Measurements from ENCODE around the gene SLC6A4.
"Not testable (repeated sequence)": the region's sequence is repeated elsewhere in the genome, so short reads cannot be mapped to it uniquely, and the experiment has no call there.

Gene SLC6A4

DNA sequence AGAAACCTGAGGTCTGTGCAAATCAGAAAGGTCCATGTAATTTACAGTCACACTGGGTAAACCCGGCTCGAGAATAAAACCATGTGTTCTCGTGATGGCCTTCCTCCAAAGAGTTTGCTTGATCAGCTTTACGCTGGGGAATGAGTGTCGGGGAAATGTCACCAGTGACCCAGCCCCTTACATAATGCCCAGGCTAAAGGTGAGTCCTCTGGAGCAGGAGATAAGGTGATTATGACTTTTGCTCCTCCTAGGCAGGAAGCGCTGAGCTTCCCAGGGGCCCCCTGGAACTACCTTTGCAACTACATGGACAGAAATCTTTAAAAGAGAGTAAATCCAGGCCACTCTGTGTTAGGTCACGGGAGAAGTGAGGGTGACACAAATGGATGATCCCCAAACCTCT, 15.7 kb downstream of the SLC6A4 start:
- DNase-seq (ENCODE audit: low read depth in 2 of 2) = no peak

DNA sequence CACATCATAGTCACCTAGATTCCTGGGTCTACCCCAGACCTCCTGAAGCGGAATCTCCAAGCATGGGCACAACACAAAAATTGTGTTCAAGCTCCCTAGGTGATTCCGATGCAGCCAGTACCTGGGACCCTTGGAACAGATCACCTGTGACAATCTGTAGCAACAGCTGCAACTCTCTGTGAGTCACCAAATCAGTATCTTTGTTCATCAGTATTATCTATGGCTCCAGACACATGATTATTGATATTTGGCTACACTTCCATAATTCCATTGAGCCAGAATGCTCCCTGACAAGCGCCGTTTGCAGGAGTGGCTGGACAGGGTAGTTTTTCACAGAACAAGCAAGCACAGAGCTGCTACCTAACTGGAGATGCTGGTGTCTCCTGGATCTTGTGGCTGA, 16.2 kb downstream of the SLC6A4 start:
- no peak for DNase-seq (ENCODE audit: low read depth in 2 of 2)

DNA sequence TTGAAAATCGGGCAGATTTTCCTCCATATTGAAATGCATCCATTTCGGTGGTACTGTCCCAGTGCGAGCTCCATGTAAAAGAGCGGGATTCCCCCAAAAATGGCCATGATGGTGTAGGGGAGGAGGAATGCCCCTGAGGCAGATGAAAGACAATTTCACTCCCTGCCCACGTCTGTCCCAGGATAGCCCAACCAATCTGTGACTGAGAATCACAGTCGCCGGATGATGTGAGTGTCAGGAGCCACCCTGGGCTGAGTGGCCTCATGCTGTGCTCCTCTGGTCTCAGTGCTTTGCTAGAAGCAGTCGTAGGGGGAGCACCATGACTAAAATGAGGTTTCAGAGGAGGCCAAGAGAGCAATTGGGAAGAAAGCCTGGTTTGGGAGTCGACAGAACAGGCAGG, 16.7 kb downstream of the SLC6A4 start:
- no peak for DNase-seq (ENCODE audit: low read depth in 2 of 2)

DNA sequence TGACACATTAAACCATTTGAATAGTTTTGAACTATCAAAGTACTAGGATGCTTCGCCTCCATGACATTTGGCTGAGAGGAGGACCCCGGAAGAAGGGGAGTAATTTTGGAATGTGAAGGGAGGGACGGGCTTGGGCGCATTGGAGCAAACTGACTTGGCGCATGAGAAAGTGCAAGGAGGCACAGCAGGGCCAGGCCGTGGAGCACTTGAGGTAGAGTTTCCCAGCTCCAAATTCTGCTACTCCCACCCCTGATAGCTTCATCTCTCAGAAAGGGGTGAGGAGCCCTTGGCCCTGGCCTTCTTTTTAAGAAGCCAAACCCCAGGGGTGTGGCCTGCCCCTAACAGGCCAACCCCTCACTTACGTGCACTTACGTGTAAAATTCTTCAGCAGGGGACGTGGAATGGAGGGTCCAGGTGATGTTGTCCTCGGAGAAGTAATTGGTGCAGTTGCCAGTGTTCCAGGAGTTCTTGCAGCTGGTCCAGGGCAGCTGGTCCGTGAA, 17.7 kb downstream of the SLC6A4 start:
- no peak for DNase-seq (ENCODE audit: low read depth in 2 of 2)

DNA sequence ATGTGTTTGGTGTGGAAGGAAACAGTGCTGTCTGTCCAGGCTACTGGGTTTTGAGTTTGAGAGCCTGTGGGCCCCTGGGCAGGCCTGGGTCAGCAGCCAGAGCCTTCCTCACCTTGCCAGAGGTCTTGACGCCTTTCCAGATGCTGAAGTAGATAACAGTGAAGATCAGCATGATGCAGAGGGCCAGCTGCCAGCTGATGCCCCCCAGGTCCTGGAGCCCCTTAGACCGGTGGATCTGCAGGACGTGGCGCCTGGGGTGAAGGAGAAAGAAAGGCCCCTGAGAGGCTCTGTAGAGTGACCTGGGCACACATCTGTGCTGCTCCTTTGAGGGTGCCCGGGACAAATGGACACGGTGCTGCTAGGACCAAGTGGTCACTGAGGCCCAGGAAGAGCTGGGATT, 18.4 kb downstream of the SLC6A4 start:
- DNase-seq (ENCODE audit: low read depth in 2 of 2) = no peak

DNA sequence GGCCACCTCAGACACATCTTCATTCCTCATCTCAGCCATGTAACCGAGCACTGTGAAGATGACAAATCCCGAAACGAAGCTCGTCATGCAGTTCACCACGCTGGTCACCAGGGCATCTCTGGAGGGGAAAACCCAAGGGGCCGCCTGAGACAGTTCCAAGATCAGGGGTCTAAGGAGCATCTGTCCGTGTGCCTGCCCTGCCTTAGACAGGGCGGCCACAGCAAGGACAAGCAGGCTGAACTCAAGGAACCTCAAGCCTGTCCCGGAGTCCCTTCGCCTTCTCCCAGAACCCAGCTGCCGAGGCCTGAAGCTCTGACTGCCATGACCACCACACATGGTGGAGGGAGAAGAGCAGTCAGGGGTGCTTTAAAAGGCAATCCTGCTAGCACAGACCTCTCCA, 22.7 kb downstream of the SLC6A4 start:
- DNase-seq (ENCODE audit: low read depth in 2 of 2) = no peak

DNA sequence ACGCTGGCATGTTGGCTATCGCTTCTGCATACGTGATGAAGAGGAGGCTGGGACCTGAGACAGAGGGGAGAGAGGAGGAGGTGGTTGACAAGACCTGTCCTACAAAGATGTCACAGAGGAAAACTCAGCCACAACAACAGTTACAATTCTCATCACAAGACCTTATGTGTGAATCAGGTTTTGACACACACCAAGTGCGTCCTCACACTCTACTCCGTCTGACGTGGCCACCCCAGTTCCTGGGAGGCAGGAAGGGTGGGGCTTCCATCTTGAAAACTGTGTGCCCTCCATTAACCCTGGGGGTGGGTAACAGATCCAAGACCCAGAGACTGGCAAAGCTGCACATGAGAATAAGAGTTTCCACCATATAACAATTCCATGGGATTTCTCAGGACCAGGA, 24.1 kb downstream of the SLC6A4 start:
- no peak for DNase-seq (ENCODE audit: low read depth in 2 of 2)

- DNase-seq (ENCODE audit: low read depth in 2 of 2) = no peak
Observed at GRCh38 chr17:30210901-30211300, 24.6 kb downstream of the SLC6A4 start.

GRCh38 chr17:30210366-30210765, 25.1 kb downstream of the SLC6A4 start:
- no peak for DNase-seq (ENCODE audit: low read depth in 2 of 2)

- DNase-seq (ENCODE audit: low read depth in 2 of 2) = no peak
Observed at GRCh38 chr17:30209930-30210329, 25.6 kb downstream of the SLC6A4 start.

- DNase-seq (ENCODE audit: low read depth in 2 of 2) = no peak
Observed at GRCh38 chr17:30208214-30208613, 27.3 kb downstream of the SLC6A4 start.

DNA sequence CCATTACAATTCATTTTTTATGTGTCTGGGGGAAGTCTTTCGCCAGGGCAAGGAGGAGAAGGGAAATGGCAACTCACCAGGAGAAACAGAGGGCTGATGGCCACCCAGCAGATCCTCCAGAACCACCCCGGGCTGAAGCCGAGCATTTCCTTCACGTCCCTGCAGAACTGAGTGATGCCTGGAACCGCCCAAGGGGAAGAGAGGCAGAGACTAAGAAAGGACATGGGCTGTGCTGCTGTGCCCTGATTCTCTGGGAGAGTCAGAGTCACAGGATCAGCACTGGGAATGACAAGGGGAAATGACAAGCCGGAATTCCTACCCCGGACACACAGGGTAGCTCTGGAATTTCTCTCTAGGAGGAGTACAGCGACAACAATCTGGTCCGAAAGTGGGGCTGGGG, 27.8 kb downstream of the SLC6A4 start:
- no peak for DNase-seq (ENCODE audit: low read depth in 2 of 2)

DNA sequence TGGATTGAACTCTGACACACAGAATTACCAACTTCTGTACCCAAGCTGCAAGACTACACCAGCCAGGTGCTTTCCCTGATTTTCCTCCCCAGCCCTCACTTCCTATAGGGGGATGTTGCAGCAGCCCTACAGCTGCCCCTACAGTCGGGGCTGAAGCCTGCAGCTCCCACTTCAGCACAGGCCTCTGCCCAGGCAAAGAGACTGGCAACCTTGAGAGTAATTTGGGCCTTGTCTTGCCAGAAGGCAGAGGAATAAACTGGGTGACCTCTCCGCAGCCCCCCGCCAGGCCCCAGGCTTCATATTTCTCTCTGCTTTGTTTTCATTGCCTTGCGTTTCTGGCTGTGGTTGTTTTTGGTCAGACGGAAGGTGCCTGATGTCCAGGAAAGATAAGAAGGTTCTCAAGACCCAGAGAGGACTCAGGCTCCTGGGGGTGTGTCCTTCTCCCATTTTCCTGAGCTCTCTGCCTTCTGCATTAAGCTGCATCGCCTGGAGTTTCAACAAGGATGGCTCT, 32.0 kb downstream of the SLC6A4 start:
- DNase-seq (ENCODE audit: low read depth in 2 of 2) = no peak

- DNase-seq (ENCODE audit: low read depth in 2 of 2) = not testable (repeated sequence)
Observed at GRCh38 chr17:30200656-30201055, 34.8 kb downstream of the SLC6A4 start.

GRCh38 chr17:30200106-30200505, 35.4 kb downstream of the SLC6A4 start:
- DNase-seq (ENCODE audit: low read depth in 2 of 2) = no peak

DNA sequence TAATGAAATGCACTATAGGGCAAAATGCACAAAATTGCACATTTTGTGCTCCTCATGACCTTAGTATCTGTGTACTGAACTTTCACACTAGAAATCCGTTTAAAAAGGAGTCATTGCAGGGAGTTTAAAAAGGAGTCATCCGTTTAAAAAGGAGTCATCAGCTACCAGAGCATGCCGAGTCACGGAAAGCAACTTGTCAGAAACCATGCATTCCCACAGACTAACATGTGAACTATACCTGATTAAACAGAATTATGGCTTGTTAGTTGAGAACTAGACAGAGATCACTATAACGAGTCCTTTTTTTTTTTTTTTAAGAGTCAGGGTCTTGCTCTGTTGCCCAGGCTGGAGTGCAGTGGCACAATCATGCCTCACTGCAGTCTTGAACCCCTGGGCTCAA, 35.9 kb downstream of the SLC6A4 start:
- no peak for DNase-seq (ENCODE audit: low read depth in 2 of 2)

- no peak for DNase-seq (ENCODE audit: low read depth in 2 of 2)
Observed at GRCh38 chr17:30197416-30197815, 38.1 kb downstream of the SLC6A4 start.

DNA sequence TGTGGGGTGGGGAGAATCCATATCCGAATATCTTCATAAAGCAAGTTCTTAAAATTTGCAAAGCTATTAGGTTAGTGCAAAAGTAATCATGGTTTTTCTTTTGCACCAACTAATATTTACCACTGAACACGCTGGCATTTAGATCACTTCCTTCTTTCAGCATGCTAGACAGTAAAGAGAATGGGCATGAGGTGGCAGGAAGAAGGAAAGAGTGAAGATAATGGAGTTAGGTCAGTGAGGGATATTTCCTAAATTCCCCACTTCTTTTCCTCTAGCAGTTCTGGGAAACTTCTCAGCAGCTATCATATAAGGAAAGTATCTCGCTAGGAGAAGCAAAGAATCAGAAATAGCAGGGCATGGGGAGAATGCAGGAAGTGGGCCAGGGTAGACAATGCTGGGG, 39.0 kb downstream of the SLC6A4 start:
- no peak for DNase-seq (ENCODE audit: low read depth in 2 of 2)

GRCh38 chr17:30191072-30191471, 44.4 kb downstream of the SLC6A4 start:
- DNase-seq (ENCODE audit: low read depth in 2 of 2) = no peak

DNA sequence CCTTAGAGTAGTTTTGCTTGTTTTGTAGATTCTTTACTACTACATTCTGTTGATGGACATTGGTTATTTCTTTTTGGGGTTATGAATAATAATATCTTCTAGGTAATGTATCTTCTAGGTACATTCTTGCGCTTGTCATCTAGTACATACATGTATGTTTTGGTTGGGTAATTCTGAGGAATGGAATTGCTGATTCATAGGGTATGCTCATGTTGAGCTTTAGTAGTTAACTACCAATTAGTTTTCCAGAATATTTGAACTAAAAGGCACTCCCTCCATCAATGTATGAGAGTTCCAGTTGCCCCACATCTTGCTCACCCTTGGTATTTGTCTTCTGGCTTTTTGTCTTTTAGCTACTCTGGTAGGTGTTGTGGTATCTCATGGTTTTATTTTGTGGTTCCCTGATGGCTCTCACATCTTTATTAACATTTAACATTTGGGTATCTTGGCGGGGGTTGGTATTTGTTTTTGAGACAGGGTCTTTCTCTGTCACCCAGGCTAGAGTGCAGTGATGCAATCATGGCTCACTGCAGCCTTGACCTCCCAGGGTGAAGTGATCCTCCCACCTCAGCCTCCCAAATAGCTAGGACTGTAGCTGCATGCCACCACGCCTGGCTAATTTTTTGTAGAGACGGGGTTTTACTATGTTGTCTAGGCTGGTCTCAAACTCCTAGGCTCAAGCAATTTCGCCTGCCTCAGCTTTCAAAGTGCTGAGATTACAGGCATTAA, 47.1 kb downstream of the SLC6A4 start:
- no peak for DNase-seq (ENCODE audit: low read depth in 2 of 2)

DNA sequence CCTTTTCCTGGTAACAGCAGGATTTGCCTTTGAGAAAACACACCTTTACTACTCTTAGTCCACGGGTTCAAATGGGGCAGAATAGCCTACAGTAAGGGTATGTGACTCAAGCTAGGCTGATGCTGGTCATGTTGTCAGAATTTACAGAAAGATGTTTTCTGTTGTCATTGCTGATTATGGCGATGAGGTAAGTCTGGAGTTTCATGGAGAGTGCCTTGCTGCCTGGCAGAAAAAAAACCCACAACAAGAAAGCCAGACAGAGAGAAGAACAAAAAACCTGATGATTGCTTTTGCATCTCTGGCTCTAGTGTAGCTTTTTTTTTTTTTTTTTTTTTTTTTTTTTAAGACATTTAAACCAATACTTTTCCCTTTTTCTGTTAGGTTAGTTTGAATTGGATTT, 47.9 kb downstream of the SLC6A4 start:
- no peak for DNase-seq (ENCODE audit: low read depth in 2 of 2)

- no peak for DNase-seq (ENCODE audit: low read depth in 2 of 2)
Observed at GRCh38 chr17:30186761-30187160, 48.7 kb downstream of the SLC6A4 start.

- no peak for DNase-seq (ENCODE audit: low read depth in 2 of 2)
Observed at GRCh38 chr17:30176855-30177254, 58.6 kb downstream of the SLC6A4 start.

DNA sequence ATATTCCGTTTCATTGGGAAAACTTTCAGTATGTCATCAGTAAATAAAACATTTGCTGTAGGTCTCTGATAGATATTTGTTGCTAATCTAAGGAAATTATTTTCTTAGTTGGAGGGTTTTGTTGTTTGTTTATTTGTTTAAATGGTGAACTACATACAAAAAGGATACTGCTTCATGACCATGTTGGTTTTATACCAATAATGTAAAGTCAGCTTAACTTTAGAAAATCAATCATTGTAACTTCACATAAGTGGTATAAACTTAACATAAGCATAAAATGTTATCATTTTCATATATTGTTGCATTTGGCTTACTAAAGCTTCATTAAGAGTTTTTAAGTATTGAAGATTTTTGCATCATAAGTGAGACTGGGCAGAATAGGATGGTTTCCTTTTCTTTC, 60.9 kb downstream of the SLC6A4 start:
- DNase-seq (ENCODE audit: low read depth in 2 of 2) = no peak
